HG02973 (cell line): ENCODE measurements around the gene FITM2.
"Not testable (repeated sequence)": the region's sequence is repeated elsewhere in the genome, so short reads cannot be mapped to it uniquely, and the experiment has no call there.

Source experiments
- ATAC-seq: cut with Tn5 transposase; IDR thresholded peaks from one replicate; pipeline ENCODE4 v1.9.1; 2021; ENCODE audit warnings: moderate library complexity; ENCODE audit not compliant: unreplicated experiment

FITM2 gene

GRCh38 chr20:44310664-44311639 lies at the start of gene FITM2:
FITM2 (minus strand) TSS chr20:44311202; CDS start chr20:44311148, 54 bp downstream.
- peak; percentile 77 for ATAC-seq

- ATAC-seq, result no peak
These were observed 49.2 kb upstream of the FITM2 start for GRCh38 chr20:44360221-44360620.

- no peak for ATAC-seq
These were observed 47.8 kb upstream of the FITM2 start for GRCh38 chr20:44358776-44359175.

GRCh38 chr20:44357555-44358125 lies 46.6 kb upstream of the FITM2 start:
- no peak for ATAC-seq

- ATAC-seq, result no peak
These were observed 46.0 kb upstream of the FITM2 start for GRCh38 chr20:44357020-44357419.

- no peak for ATAC-seq
These were observed 45.3 kb upstream of the FITM2 start for GRCh38 chr20:44356353-44356723.

GRCh38 chr20:44355498-44356352 lies 44.7 kb upstream of the FITM2 start, which contains the start of gene HNF4A:
HNF4A (plus strand) TSS chr20:44355699; CDS start chr20:44355805, 106 bp downstream.
- ATAC-seq, result no peak

GRCh38 chr20:44354979-44355497 lies 44.0 kb upstream of the FITM2 start:
- ATAC-seq, result no peak

GRCh38 chr20:44350567-44350966 lies 39.6 kb upstream of the FITM2 start:
- ATAC-seq, result no peak

- ATAC-seq, result no peak
These were observed 38.3 kb upstream of the FITM2 start for GRCh38 chr20:44349349-44349748.

- ATAC-seq, result no peak
These were observed 37.2 kb upstream of the FITM2 start for GRCh38 chr20:44348168-44348659.

GRCh38 chr20:44345941-44346340 lies 34.9 kb upstream of the FITM2 start:
- not testable (repeated sequence) for ATAC-seq

GRCh38 chr20:44345147-44345546 lies 34.1 kb upstream of the FITM2 start:
- no peak for ATAC-seq

- ATAC-seq, result no peak
These were observed 33.7 kb upstream of the FITM2 start for GRCh38 chr20:44344723-44345122.

GRCh38 chr20:44343162-44343675 lies 32.2 kb upstream of the FITM2 start:
- ATAC-seq, result no peak

- ATAC-seq, result no peak
These were observed 31.2 kb upstream of the FITM2 start for GRCh38 chr20:44342248-44342647.

GRCh38 chr20:44336725-44337380 lies 25.9 kb upstream of the FITM2 start, which contains the start of gene R3HDML:
R3HDML (plus strand) TSS chr20:44337043; CDS start chr20:44337158, 115 bp downstream.
- no peak for ATAC-seq

- no peak for ATAC-seq
These were observed 25.1 kb upstream of the FITM2 start for GRCh38 chr20:44336086-44336485.

GRCh38 chr20:44335675-44336074 lies 24.7 kb upstream of the FITM2 start:
- no peak for ATAC-seq

- ATAC-seq, result no peak
These were observed 23.7 kb upstream of the FITM2 start for GRCh38 chr20:44334709-44335108.
